Neuron (in vitro differentiated cells): ENCODE data around the gene LONRF3.
"Not testable (repeated sequence)": the region's sequence is repeated elsewhere in the genome, so short reads cannot be mapped to it uniquely, and the experiment has no call there.

ENCODE experiments used
- H2AFZ ChIP-seq: one replicate; pipeline ENCODE4 v1.6.1; 2013; ENCODE audit warnings: low read depth, mild to moderate bottlenecking, inconsistent platforms, low read length, moderate library complexity
- H3K27me3 ChIP-seq: one replicate; pipeline ENCODE4 v1.6.1; 2013; ENCODE audit warnings: low read length; ENCODE audit not compliant: insufficient read depth
- H3K36me3 ChIP-seq: one replicate; pipeline ENCODE4 v1.6.1; 2013; ENCODE audit warnings: low read length; ENCODE audit not compliant: insufficient read depth
- H3K4me1 ChIP-seq: one replicate; pipeline ENCODE4 v1.6.1; 2013; ENCODE audit warnings: low read length; ENCODE audit not compliant: insufficient read depth
- H3K4me3 ChIP-seq: 2 replicates; pipeline ENCODE4 v1.5.1; 2013; ENCODE audit warnings: mild to moderate bottlenecking, low read length, moderate library complexity
- H3K9me3 ChIP-seq: one replicate; pipeline ENCODE4 v1.6.1; 2013; ENCODE audit warnings: low read length

LONRF3 gene

GRCh38 chrX:119028733-119029330 lies 54.4 kb downstream of the LONRF3 start:
- no peaks in the 10 kb centered on the region for H3K4me1 ChIP-seq
- H3K4me3 ChIP-seq, result no peak overlapping the region
- H3K27me3 ChIP-seq, result no peaks in the 10 kb centered on the region
- no peaks in the 10 kb centered on the region for H3K9me3 ChIP-seq
- no peak overlapping the region for H2AFZ ChIP-seq
- H3K36me3 ChIP-seq, result no peaks in the 10 kb centered on the region

DNA sequence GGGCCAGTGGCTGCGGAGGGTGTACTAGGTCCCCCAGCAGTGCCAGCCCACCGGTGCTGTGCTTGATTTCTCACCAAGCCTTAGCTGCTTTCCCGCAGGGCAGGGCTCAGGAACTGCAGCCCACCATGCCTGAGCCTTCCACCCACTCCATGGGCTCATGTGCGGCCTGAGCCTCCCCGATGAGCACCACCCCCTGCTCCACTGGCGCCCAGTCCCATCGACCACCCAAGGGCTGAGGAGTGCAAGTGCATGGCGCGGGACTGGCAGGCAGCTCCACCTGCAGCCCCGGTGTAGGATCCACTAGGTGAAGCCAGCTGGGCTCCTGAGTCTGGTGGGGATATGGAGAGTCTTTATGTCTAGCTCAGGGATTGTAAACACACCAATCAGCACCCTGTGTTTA lies 55.2 kb downstream of the LONRF3 start:
- not testable (repeated sequence) for H3K27me3 ChIP-seq, H3K4me1 ChIP-seq, H3K4me3 ChIP-seq, H3K9me3 ChIP-seq, H2AFZ ChIP-seq, H3K36me3 ChIP-seq

GRCh38 chrX:119030990-119031389 lies 56.6 kb downstream of the LONRF3 start:
- Histone ChIP-seq H2AFZ (no peak overlapping the region), H3K36me3 (no peaks in the 10 kb centered on the region), H3K9me3 (no peaks in the 10 kb centered on the region), H3K4me1 (no peaks in the 10 kb centered on the region), H3K4me3 (no peak overlapping the region), H3K27me3 (no peaks in the 10 kb centered on the region)

DNA sequence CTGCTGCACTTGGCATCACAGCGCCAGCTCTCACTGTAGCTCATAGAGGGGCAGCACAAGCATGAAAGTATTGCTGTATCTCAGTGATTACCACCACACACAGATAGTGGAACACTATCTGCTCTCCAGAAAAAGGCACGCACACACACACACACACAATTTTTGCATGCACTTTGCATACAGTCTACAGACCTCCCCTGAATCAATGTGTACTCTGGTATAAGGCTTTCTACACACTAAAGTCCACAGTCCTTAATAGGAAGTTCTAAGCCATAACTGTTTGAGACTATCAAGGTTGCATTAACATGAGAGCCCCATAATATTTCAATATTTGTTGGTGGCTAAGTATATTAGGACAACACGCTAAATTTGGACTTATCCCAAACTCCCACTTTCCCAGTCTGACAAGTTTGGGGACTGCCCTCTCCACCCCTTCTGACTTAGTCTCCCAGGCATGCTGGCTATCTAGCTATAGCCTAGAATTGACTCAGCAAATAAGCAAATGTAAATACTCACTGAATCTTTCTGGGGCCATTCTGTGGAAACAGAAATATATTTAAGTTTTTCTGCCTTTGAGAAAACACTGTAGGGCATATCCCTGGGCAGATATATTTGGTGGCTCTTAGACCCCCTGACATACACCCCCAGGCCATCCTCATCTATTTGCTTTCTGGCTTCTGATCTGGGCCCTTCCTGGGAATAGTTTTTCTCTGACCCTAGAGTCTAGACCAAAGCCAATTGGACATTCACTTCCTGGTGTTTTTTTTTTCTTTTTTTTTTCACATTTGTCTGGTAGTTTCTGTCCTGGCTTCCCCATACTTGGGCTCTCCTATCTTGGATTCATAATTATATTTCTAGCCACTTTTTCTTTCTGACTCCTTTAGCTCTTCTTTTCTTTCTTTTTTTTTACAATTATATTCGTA lies 62.0 kb downstream of the LONRF3 start:
- H3K4me1 ChIP-seq, result no peaks in the 10 kb centered on the region
- H3K9me3 ChIP-seq, result no peaks in the 10 kb centered on the region
- H3K4me3 ChIP-seq, result no peak overlapping the region
- H3K36me3 ChIP-seq, result no peaks in the 10 kb centered on the region
- no peaks in the 10 kb centered on the region for H3K27me3 ChIP-seq
- no peak overlapping the region for H2AFZ ChIP-seq

DNA sequence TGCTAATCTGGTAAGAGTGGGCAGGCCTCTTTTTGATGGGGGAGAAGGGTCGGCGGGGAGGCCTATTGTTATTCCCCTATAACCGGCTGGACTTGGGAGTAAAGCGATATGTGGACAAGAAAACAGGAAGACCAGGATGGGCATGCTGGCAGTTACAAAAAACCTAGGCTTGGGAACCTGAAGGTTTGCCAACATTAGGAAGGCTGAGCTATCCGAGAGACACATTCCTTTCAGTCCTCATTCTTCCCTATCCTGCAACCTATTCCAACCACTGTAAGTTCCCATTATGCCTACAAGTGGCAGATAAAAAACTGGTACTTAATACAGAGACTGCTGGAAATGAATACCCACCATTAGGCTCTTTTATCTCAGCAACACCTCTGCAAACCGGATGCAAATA lies 66.0 kb downstream of the LONRF3 start:
- no peaks in the 10 kb centered on the region for H3K4me1 ChIP-seq
- H3K9me3 ChIP-seq, result no peaks in the 10 kb centered on the region
- no peak overlapping the region for H3K4me3 ChIP-seq

DNA sequence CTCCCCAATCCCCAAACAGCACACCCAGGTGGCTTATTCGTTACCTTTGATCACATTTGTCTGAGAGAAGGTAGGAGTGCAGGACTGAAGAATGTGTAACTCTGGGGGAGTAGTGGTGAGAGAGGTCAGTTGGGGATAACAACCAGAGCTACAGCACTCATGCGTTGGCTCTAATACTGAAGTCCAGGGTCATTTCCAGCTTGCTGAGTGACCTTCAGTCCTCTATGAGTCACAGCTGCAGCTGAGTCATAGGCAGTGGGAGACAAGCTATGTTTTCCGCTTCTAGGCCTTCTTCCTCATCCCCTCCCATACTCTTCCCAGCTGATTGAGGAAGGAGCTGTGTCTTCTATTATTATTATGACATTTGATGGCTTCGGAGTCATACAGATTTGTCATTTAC lies 66.8 kb downstream of the LONRF3 start:
- Histone ChIP-seq H3K27me3 (no peaks in the 10 kb centered on the region), H3K36me3 (no peaks in the 10 kb centered on the region), H2AFZ (no peak overlapping the region), H3K4me3 (no peak overlapping the region), H3K9me3 (no peaks in the 10 kb centered on the region), H3K4me1 (no peaks in the 10 kb centered on the region)

More for the DNA sequence above, 66.0 kb downstream of the LONRF3 start:
- no peaks in the 10 kb centered on the region for H3K36me3 ChIP-seq
- H3K27me3 ChIP-seq, result no peaks in the 10 kb centered on the region
- H2AFZ ChIP-seq, result no peak overlapping the region

GRCh38 chrX:119042040-119042439 lies 67.6 kb downstream of the LONRF3 start:
- no peaks in the 10 kb centered on the region for H3K36me3 ChIP-seq
- H3K9me3 ChIP-seq, result no peaks in the 10 kb centered on the region
- no peak overlapping the region for H2AFZ ChIP-seq
- no peaks in the 10 kb centered on the region for H3K4me1 ChIP-seq
- H3K27me3 ChIP-seq, result no peaks in the 10 kb centered on the region
- H3K4me3 ChIP-seq, result no peak overlapping the region

- no peak overlapping the region for H3K4me3 ChIP-seq
- no peaks in the 10 kb centered on the region for H3K4me1 ChIP-seq
- H2AFZ ChIP-seq, result no peak overlapping the region
- no peaks in the 10 kb centered on the region for H3K36me3 ChIP-seq
- no peaks in the 10 kb centered on the region for H3K27me3 ChIP-seq
- H3K9me3 ChIP-seq, result no peaks in the 10 kb centered on the region
Measured at GRCh38 chrX:119042996-119043395, 68.6 kb downstream of the LONRF3 start.

DNA sequence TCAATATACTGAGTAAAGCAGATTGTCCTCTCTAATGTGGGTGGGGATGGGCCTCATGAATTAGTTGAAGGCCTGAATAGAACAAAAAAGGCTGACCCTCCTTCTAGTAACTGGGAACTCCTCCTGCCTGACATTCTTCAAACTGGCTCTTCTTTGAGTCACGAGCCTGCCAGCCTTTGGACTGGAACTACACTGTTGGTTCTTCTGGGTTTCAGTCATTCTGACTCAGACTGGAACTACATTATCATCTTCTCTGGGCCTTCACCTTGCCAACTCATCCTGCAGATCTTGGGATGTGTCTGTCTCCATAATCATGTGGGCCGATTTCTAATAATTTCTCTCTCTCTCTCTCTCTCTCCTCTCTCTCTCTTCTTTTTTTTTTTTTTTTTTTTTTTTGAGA lies 71.5 kb downstream of the LONRF3 start:
- no peak overlapping the region for H3K4me3 ChIP-seq
- H3K4me1 ChIP-seq, result no peaks in the 10 kb centered on the region
- no peak overlapping the region for H2AFZ ChIP-seq
- H3K27me3 ChIP-seq, result no peaks in the 10 kb centered on the region
- H3K36me3 ChIP-seq, result no peaks in the 10 kb centered on the region
- H3K9me3 ChIP-seq, result no peaks in the 10 kb centered on the region

DNA sequence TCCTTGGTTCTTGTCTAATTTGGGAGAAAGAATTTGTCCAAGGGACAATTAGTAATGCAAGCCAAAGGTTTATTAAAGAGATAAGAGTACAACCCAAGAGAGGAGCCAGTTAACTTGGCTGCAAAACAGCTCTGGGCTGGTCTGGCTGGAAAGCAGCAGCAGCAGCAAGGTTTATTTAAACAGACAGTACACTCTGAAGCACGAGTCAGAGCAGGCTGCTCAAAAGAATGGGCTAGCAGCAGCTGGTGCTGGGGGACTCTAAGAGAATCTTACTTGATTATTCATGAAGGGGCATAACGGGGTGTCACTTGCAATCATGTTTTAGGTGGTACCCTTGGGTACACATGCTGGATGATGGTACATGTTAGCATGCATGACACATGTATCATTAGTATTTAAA lies 81.3 kb downstream of the LONRF3 start:
- no peak overlapping the region for H2AFZ ChIP-seq
- no peaks in the 10 kb centered on the region for H3K4me1 ChIP-seq
- H3K4me3 ChIP-seq, result no peak overlapping the region
- no peaks in the 10 kb centered on the region for H3K9me3 ChIP-seq
- H3K36me3 ChIP-seq, result no peaks in the 10 kb centered on the region
- no peaks in the 10 kb centered on the region for H3K27me3 ChIP-seq

DNA sequence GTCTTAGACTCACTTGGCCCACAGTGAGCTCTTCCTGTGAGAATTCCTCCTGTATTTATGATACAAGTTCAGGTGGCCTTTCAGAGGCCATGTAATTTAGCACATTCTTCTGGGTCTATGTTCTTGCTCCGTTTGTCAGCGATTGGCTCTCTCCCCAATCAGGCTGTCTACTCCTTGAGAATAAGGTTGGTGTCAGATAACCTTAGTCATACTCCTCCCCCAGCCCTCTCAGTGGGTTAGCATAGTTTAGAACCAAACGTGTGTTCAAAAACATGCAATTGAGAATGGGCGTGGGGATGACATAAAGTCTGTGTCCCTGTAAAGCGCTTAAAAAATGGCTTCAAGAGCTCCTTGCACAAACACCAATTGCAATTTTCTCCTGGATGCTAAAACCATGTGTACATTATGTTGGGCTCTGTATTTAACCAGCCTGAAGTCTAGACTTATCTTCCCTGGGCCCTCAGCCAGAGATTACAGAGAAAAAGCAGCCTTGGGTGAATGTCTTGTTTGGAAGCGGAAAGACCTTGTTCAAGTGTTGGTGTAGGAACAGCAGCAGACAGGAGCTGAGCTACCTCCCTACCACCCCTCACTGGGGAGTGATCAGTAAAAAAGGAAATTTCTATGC lies 88.4 kb downstream of the LONRF3 start:
- H3K36me3 ChIP-seq, result no peaks in the 10 kb centered on the region
- H2AFZ ChIP-seq, result no peak overlapping the region
- peaks cover 4% of the 10 kb centered on the region for H3K27me3 ChIP-seq
- no peak overlapping the region for H3K4me3 ChIP-seq
- H3K4me1 ChIP-seq, result no peaks in the 10 kb centered on the region
- H3K9me3 ChIP-seq, result no peaks in the 10 kb centered on the region

DNA sequence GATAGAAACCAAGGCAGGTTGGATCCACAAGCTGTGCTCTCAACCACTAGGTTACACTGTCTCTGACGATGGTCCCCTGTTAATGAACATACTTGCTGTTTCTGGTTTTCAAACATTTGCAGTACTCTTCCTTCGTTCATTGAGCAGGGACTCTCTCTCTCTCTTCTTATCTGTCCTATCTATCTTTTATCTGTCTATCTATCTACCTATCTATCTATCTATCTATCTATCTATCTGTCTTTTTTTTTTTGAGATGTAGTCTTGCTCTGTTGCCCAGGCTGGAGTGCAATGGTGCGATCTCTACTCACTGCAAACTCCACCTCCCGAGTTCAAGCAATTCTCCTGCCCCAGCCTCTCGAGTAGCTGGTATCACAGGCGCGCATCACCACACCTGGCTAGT lies 89.0 kb downstream of the LONRF3 start:
- H3K36me3 ChIP-seq, result no peaks in the 10 kb centered on the region
- H3K4me3 ChIP-seq, result no peak overlapping the region
- H3K4me1 ChIP-seq, result no peaks in the 10 kb centered on the region
- H3K9me3 ChIP-seq, result no peaks in the 10 kb centered on the region
- peaks cover 4% of the 10 kb centered on the region for H3K27me3 ChIP-seq
- H2AFZ ChIP-seq, result no peak overlapping the region

GRCh38 chrX:119067023-119067739 lies 92.8 kb downstream of the LONRF3 start:
- no peaks in the 10 kb centered on the region for H3K9me3 ChIP-seq
- peaks cover 5% of the 10 kb centered on the region for H3K27me3 ChIP-seq
- no peaks in the 10 kb centered on the region for H3K36me3 ChIP-seq
- no peak overlapping the region for H3K4me3 ChIP-seq
- H2AFZ ChIP-seq, result no peak overlapping the region
- no peaks in the 10 kb centered on the region for H3K4me1 ChIP-seq
